GM19351 (cell line): Measurements from ENCODE around the gene GPC5.

ENCODE experiments used
- ATAC-seq: cut with Tn5 transposase; IDR thresholded peaks from one replicate; pipeline ENCODE4 v1.9.1; 2021; ENCODE audit warnings: mild to moderate bottlenecking, moderate library complexity; ENCODE audit not compliant: unreplicated experiment

GPC5 gene

GRCh38 chr13:92769046-92769445 is 1370.6 kb downstream of the GPC5 start:
- ATAC-seq = no peak

DNA sequence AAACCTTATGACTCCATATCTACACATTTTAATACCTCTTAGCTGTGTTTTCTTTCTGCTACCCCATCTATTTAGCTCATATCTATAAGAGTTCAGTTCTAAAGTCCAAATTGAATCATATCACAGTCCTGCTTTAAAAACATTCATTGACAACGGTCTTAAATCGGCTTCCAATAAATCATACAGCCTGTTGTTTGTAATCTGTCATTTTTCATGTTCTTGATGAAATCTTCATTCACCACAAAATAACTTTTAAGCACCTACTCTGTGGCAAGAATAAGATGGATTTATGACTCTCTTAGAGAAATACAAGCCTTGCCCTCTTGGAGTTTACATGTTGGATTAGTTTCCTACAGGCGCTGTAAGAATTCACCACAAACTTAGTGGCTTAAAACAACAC is 1377.2 kb downstream of the GPC5 start:
- ATAC-seq = no peak

GRCh38 chr13:92781965-92782690 is 1383.7 kb downstream of the GPC5 start:
- ATAC-seq = no peak

- no peak for ATAC-seq
Measured at GRCh38 chr13:92802776-92803175, 1404.4 kb downstream of the GPC5 start.

GRCh38 chr13:92804346-92804745 is 1405.9 kb downstream of the GPC5 start:
- ATAC-seq = no peak

DNA sequence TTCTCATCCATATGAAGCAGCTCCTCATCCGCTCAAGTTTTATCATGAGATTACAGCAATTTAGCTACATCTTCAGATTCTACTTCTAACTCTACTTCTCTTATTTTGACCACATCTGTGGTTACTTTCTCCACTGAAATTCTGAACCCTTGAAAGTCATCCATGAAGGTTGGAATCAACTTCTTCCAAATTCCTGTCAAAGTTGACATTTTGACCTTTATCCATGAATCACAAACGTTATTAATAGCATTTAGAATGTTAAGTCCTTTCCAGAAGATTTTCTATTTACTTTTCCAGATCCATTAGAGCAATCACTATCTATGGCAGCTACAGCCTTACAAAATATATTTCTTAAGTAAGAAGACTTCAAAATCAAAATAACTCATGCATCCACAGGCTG is 1406.5 kb downstream of the GPC5 start:
- no peak for ATAC-seq

DNA sequence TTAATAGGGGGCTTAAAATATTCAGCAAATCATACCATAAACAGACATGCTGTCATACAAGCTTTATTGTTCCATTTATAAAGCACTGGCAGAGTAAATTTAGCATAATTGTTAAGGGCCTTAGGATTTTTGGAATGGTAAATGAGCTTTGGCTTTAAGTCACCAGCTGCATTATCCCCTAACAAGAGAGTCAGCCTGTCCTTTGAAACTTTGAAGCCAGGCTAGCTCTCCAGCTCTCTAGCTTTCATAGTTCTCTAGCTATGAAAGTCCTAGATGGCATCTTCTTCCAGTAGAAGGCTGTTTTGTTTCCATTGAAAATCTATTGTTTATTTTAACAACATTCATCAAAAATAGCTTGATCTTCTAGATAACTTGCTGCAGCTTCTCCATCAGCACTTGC is 1407.3 kb downstream of the GPC5 start:
- ATAC-seq = no peak

GRCh38 chr13:92806215-92806614 is 1407.8 kb downstream of the GPC5 start:
- ATAC-seq = no peak

DNA sequence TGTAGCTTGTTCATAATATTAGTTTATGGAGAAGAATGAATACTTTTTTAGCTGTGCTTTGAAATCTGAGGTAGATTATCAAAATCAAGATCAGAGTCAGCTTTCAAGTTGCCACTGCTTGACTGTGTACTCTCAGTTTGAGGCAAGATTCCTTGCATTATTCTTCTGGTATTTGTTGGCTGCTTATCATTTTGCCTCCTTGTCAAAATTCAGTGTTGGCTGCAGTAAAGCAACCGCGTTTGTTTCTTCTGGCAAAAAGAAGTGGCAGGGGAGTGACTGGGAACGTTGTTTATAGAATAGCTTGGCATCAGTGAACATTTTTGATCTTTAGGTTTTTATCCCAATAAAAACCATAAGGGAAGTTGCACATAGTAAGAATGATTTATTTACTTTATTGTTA is 1408.9 kb downstream of the GPC5 start:
- ATAC-seq = no peak

GRCh38 chr13:92807966-92808365 is 1409.5 kb downstream of the GPC5 start:
- ATAC-seq = no peak

- no peak for ATAC-seq
Measured at GRCh38 chr13:92821324-92821723, 1422.9 kb downstream of the GPC5 start.

GRCh38 chr13:92823059-92823458 is 1424.6 kb downstream of the GPC5 start:
- no peak for ATAC-seq

- no peak for ATAC-seq
Measured at GRCh38 chr13:92825938-92826596, 1427.6 kb downstream of the GPC5 start.

DNA sequence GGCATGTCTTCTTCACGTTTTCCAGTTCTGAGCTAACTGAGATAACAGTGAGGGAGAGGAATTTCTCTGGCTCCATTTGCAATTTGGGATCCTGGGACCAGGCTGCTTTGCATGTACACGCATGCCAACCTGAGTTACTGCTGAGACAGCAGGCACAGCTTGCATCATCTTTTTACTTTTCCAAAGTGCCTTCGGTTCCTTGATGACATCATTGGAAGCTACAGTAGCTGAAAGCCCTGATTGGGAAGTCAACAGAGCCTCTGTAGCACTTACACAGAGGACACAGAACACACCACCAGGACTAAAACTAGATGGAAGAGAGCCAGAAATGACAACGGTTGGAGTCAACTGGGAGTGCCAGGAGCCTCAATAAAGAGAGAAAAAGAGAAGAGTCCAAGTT is 1429.1 kb downstream of the GPC5 start:
- no peak for ATAC-seq

DNA sequence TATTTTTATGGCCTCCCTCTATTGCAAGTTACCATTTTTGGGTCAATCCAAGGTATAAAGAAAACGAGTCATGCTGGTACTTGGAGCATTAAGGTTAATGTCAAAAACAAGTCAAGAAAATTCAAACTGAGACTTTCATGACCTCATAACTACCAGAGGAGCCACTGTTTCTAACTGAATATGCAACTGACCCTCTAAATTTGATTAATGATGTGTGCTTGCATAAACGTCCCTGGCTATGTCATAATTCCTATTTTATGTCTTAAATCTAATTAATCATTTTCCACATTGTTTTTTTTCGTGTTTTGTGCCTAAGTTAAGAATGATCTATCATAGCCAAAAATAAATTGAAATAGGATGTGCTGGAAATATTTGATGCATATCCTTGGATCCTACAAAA is 1431.5 kb downstream of the GPC5 start:
- no peak for ATAC-seq

GRCh38 chr13:92830821-92831220 is 1432.4 kb downstream of the GPC5 start:
- ATAC-seq = no peak

DNA sequence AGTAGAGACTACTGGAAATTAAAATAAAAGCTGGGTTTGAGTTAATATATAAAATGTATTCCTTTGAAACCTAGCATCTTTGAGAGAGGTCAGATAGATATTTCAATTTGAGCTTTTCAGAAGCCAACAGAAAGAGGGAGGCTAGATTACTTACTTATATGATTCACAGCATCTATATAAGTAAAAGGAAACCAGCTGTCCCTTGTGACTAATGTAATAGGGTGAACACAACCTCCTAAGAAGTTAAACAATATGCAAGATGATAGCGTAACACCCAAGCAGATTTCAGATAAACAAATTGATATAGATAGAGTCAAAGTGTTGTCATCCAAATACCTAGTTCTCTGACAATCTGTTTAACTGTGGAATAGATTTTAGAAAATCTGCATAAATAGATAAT is 1434.7 kb downstream of the GPC5 start:
- no peak for ATAC-seq

DNA sequence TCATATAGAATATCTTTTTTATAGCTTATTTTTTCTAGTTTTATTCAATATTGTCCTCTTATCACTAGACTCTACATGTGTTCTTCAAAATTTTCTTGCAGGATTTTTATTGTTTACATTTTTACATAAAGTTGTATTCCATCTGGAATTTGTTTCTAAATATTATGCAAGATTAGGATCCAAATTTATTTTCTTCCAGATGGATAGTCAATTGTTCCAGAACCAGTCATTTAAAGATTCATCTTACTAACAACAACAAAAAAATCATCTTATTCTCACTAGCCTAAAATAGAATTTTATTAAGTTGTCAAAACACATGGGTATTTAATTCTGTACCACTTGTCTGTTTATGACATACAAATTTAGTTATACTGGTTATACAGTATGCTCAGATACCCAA is 1437.8 kb downstream of the GPC5 start:
- ATAC-seq = no peak

GRCh38 chr13:92838786-92839185 is 1440.4 kb downstream of the GPC5 start:
- no peak for ATAC-seq

GRCh38 chr13:92842145-92842544 is 1443.7 kb downstream of the GPC5 start:
- ATAC-seq = no peak

DNA sequence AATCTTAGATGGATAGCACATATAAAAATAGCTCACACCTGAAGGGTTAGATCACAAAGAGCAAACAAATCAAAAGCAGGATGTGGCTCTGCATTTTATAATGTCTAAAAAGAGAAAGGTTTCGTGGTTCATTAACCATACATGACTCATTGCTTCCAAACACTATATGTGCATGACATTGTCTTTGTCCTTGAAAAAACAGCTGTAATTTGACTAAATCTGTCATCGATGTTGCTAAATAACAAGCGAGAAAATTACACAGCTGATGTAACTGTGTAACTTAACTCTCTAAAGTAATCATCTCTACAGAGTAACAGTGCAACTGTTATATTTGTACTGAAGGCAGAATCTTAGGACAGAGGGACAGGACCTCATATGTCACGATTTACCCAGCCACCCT is 1445.1 kb downstream of the GPC5 start:
- ATAC-seq = no peak

GRCh38 chr13:92849381-92849780 is 1451.0 kb downstream of the GPC5 start:
- no peak for ATAC-seq
